ENCODE measurements around the gene GYG2. TPM values are rescaled to one million over a fixed set of nuclear protein-coding genes. Genes with fewer than 3 reads are reported as not detected.

The GYG2 gene
- total and polyA plus RNA-seq, 2 of the 8 experiments (the other 6 are each of a cell fraction or from before 2014, with no cell fraction given) = 52.8 to 65.3 TPM

DNA sequence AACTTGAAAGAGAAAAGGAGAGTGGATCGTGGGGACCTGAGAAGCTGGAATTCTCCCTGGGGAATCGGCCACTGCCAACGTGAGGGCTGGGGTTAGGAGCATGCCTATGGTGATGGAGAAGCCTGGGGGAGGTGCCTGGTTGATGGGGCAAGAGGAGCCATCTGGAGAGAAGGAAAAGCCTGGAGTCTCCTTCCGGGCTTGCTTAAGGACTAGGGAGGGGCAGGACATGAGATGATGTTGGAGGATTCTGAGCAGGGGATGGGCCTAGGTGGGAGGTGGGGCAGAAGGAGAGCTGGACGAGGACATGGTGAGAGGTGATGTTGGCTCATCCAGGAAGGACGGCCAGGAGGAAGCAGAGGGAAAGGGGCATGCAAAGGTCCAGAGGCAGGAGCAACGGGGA is 35.0 kb upstream of the GYG2 start:
- no peak overlapping the region; the same call in 1 of the 2 replicates for H4K8ac ChIP-seq (ENCODE audit: extremely low read depth, insufficient read depth, low read length)
- no peak overlapping the region for H3K9ac ChIP-seq (replicated peaks in 1 of 4; ENCODE audit: extremely low read depth in 1 of 4, low read depth in 3 of 4, low read length in 3 of 4)
- H4K20me1 ChIP-seq (replicated peaks in 1 of 2; ENCODE audit: control insufficient read depth in 1 of 2, insufficient read depth in 2 of 2, low read length in 2 of 2) = no peaks in the 10 kb centered on the region
- H2BK12ac ChIP-seq (ENCODE audit: low read depth, low read length) = peak overlapping the region; percentile 39; the same call in 1 of the 2 replicates
- POLR2A ChIA-PET (ENCODE audit: partially characterized antibody) = interaction anchor here (0.7 kb wide), 1 partner anchor 8 kb away, joined by 3 read pairs; no protein-coding TSS in a partner anchor
- WGBS, 2 experiments (ENCODE audit: extremely low coverage in 1 of 2, insufficient coverage in 1 of 2, insufficient read length in 1 of 2, insufficient replicate concordance in 2 of 2, low coverage in 1 of 2, low lambda C conversion rate in 2 of 2, missing lambda C conversion rate in 1 of 2) = 73% methylated on average over 5 of the region's 7 CpGs; no CpG with 5 or more reads in 1 of the 2 experiments
- DNase-seq (ENCODE audit: low read depth in 1 of 2, low spot score in 2 of 2) = no peak
- no peak overlapping the region for H3K56ac ChIP-seq (replicated peaks; ENCODE audit: insufficient read length, low read depth, low read length)
- no peak overlapping the region for H2AK5ac ChIP-seq (ENCODE audit: low read depth, low read length)
- no peak overlapping the region for H3K14ac ChIP-seq (ENCODE audit: insufficient read length)
- no peak overlapping the region for H3K27ac ChIP-seq (ENCODE audit: low read depth, low read length)
- H2BK120ac ChIP-seq (replicated peaks; ENCODE audit: low read depth, low read length) = no peak overlapping the region
- H3K27me3 ChIP-seq (replicated peaks in 1 of 4; ENCODE audit: control insufficient read depth in 3 of 4, extremely low read depth in 1 of 4, insufficient read depth in 3 of 4, low read length in 3 of 4) = no peaks in the 10 kb centered on the region
- H3K4me1 ChIP-seq (replicated peaks in 1 of 4; ENCODE audit: control insufficient read depth in 3 of 4, insufficient read depth in 4 of 4, low read length in 3 of 4) = peaks cover 0 to 17% (median 4%) of the 10 kb centered on the region in 4 experiments; a peak in 4 of 7 replicates
- H4K5ac ChIP-seq (ENCODE audit: insufficient read length, low read depth, low read length) = no peak overlapping the region
- H3K23ac ChIP-seq (ENCODE audit: insufficient read length) = no peak overlapping the region
- H2BK15ac ChIP-seq (ENCODE audit: low read length) = no peak overlapping the region; the same call in 1 of the 2 replicates
- no peaks in the 10 kb centered on the region for H3K79me2 ChIP-seq (ENCODE audit: control insufficient read depth in 1 of 2, insufficient read depth in 2 of 2, low read length in 2 of 2)
- no peak overlapping the region for H3K4ac ChIP-seq (replicated peaks; ENCODE audit: insufficient read length, low read depth, low read length)
- H3K18ac ChIP-seq (ENCODE audit: extremely low read depth, low read length) = peak overlapping the region; percentile 71; the same call in 1 of the 2 replicates
- no peak for FAIRE-seq
- no peak overlapping the region for H3K4me2 ChIP-seq (ENCODE audit: insufficient read depth in 1 of 2, low read depth in 2 of 2, low read length in 2 of 2)
- no peaks in the 10 kb centered on the region for H3K9me3 ChIP-seq (ENCODE audit: insufficient read depth in 2 of 2, low read depth in 1 of 2, low read length in 1 of 2)
- CTCF ChIA-PET (ENCODE audit: partially characterized antibody) = interaction anchor here (1.0 kb wide), 1 partner anchor 30 kb away, joined by 3 read pairs; no protein-coding TSS in a partner anchor
- H3K36me3 ChIP-seq (ENCODE audit: control insufficient read depth in 2 of 4, insufficient read depth in 4 of 4, low read length in 3 of 4) = no peaks in the 10 kb centered on the region
- H2BK20ac ChIP-seq (ENCODE audit: low read length) = peak overlapping the region; percentile 61; the same call in 1 of the 2 replicates
- no peak overlapping the region for H2AFZ ChIP-seq (ENCODE audit: low read length)
- 0 out of 2 replicates have a peak overlapping the region, but pooled peaks have one; percentile 16 for H2BK5ac ChIP-seq (ENCODE audit: low read depth, low read length)
- no peaks in the 10 kb centered on the region for H3K79me1 ChIP-seq (ENCODE audit: low read depth, low read length)
- H3K23me2 ChIP-seq (ENCODE audit: low read depth, low read length) = no peaks in the 10 kb centered on the region
- no peak overlapping the region for H3K4me3 ChIP-seq (ENCODE audit: extremely low read depth in 1 of 4, insufficient read depth in 2 of 4, low read depth in 3 of 4, low read length in 4 of 4)
- peak overlapping the region; percentile 34 for H4K91ac ChIP-seq (replicated peaks; ENCODE audit: insufficient read length, low read length)
- TF ChIP-seq CBX5 (IDR thresholded peaks at IDR 0.05; ENCODE audit: low read depth, low read length) (no peak), JUN (IDR thresholded peaks at IDR 0.05; ENCODE audit: low read depth, low read length) (no peak), KDM1A (IDR thresholded peaks at IDR 0.05; ENCODE audit: borderline replicate concordance, low read length) (no peak), JUND (IDR thresholded peaks at IDR 0.05; ENCODE audit: low read length) (no peak), POLR2AphosphoS5 (IDR thresholded peaks at IDR 0.05; ENCODE audit: low read depth, low read length) (no peak), CREB1 (IDR thresholded peaks at IDR 0.05) (no peak), KDM4A (IDR thresholded peaks at IDR 0.05; ENCODE audit: low read depth, low read length, severe bottlenecking) (no peak), HDAC2 (IDR thresholded peaks at IDR 0.05; ENCODE audit: borderline replicate concordance in 1 of 2, low read depth in 2 of 2, low read length in 2 of 2) (no peak), SUZ12 (IDR thresholded peaks at IDR 0.05; ENCODE audit: low read length) (no peak), KDM5A (IDR thresholded peaks at IDR 0.05; ENCODE audit: low read length) (no peak), CTBP2 (IDR thresholded peaks at IDR 0.05; ENCODE audit: borderline replicate concordance, insufficient read depth, insufficient read length, low read length) (no peak)
- TF ChIP-seq, protein P1, sequence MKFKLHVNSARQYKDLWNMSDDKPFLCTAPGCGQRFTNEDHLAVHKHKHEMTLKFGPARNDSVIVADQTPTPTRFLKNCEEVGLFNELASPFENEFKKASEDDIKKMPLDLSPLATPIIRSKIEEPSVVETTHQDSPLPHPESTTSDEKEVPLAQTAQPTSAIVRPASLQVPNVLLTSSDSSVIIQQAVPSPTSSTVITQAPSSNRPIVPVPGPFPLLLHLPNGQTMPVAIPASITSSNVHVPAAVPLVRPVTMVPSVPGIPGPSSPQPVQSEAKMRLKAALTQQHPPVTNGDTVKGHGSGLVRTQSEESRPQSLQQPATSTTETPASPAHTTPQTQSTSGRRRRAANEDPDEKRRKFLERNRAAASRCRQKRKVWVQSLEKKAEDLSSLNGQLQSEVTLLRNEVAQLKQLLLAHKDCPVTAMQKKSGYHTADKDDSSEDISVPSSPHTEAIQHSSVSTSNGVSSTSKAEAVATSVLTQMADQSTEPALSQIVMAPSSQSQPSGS (IDR thresholded peaks at IDR 0.05; ENCODE audit: low read length) = no peak
